ENCODE data around the gene TMEM108.

TMEM108 gene

DNA sequence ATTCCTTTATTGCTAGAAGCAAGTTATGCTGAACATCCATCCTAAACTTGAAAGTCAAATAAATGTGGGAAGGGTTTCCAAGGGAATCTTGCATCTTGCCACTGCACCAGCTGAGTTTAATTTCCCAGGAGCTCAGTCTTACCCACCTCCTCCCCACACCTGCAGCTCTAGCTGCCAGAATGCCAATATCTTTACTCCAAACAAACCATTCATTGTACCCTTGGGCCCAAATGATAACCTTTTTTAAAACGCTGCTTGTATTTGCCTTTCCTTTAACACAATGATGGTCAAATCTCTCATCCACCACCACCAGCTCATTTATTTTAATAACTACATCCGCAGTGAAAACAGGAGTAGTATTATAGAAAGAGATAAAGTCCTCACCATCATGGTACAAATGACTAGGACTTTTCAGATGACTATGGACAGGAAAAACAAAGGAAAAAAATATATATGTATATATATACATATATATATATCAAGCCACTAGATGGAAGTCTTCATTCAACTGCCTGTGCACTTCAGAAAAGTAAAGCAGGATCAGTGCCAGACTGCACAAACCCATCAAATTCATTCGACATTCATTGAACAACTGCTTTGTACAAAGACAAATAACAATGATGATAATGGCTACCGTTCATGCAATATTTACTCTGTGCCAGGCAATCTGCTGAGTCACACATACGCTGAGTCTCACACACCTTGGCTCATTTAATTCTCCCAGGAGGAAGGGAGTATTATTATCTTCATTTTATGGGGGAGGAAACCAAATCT is 405.6 kb downstream of the TMEM108 start:
- no peak for DNase-seq (ENCODE audit: low spot score)
- in situ Hi-C loops (cut with MboI; ENCODE audit: low pct_unique_long_range_greater_than_20kb, low sequenced_read_pairs, unreplicated experiment) = no loop called here
- TF ChIP-seq CTCF (IDR thresholded peaks at IDR 0.05; ENCODE audit: extremely low read depth, insufficient read depth, missing control alignments) = peak; percentile 0

- in situ Hi-C loops (cut with MboI; ENCODE audit: low pct_unique_long_range_greater_than_20kb, low sequenced_read_pairs, unreplicated experiment) = no loop called here
- no peak for DNase-seq (ENCODE audit: low spot score)
- no peak for TF ChIP-seq CTCF (IDR thresholded peaks at IDR 0.05; ENCODE audit: extremely low read depth, insufficient read depth, missing control alignments)
Observed at GRCh38 chr3:133444423-133444774, 406.2 kb downstream of the TMEM108 start.

DNA sequence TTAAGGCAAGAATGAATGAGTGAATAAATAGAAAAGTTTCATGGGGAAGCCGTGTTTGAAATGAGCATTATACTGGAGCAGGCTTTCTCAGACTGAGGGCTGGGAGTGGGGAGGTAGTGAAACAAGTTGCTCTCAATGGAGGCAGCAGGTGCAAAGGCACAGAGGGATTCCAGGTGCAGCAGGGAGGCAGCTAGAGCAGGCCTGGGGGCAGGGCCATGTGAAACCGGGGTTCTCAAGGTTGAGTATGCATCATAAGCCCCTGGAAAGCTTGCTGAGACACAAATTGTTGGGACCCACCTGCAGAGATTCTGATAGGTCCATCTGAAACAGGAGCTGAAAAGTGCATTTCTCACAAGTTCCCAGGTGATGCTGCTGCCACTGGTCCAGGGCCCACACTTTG is 406.9 kb downstream of the TMEM108 start:
- DNase-seq (ENCODE audit: low spot score) = no peak
- in situ Hi-C loops (cut with MboI; ENCODE audit: low pct_unique_long_range_greater_than_20kb, low sequenced_read_pairs, unreplicated experiment) = no loop called here
- no peak for TF ChIP-seq CTCF (IDR thresholded peaks at IDR 0.05; ENCODE audit: extremely low read depth, insufficient read depth, missing control alignments)

All from GM13977 (cell line).